SU-DHL-6 (cell line): ENCODE results near the gene PPP2R2B.

Experiments used
- EZH2phosphoT487 ChIP-seq: fragments of 200-600 bp; sonication (generic), shearing (Covaris generic); conservative IDR thresholded peaks from 2 replicates; pipeline ENCODE4 v1.6.1; 2018; ENCODE audit warnings: mild to moderate bottlenecking, antibody characterized with exemption, low read length, moderate library complexity, mixed read lengths
- TF ChIP-seq, protein P1 (sequence below): fragments of 200-600 bp; sonication (generic); IDR thresholded peaks from one replicate; pipeline ENCODE4 v1.5.1; 2017; ENCODE audit warnings: antibody characterized with exemption, mild to moderate bottlenecking, low read length, moderate library complexity; ENCODE audit not compliant: insufficient read depth, poor library complexity, severe bottlenecking

DNA sequence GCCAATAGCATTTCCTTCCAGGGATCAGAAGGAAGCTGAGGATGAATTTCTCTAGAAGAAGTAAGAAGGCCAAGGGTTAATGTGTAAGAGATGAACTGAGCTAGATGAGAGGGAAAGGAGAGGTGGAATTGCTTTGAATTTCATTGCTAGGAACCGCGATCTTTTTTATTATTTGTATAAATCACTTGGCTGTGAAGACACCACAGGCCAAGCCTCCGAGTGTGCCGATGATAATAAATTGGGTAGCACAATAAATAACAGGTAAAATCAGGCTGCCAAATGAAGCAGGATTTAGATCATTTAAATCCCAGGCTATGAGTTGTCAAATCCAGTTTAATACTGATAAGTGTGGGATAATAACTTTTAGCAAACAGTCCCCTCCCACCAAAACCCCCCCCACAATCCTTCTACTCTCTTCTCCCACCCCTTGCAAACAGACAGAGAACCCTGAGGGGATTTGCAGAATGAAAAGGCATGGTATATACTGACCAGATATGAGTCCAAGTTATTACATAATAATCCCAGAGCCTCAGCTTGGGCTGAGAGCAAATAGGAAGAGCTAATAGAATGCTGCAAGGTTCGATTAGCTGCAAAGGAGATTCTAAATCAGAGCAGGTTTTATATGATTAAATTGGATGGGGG lies 143.5 kb downstream of the PPP2R2B start:
- TF ChIP-seq, protein P1, sequence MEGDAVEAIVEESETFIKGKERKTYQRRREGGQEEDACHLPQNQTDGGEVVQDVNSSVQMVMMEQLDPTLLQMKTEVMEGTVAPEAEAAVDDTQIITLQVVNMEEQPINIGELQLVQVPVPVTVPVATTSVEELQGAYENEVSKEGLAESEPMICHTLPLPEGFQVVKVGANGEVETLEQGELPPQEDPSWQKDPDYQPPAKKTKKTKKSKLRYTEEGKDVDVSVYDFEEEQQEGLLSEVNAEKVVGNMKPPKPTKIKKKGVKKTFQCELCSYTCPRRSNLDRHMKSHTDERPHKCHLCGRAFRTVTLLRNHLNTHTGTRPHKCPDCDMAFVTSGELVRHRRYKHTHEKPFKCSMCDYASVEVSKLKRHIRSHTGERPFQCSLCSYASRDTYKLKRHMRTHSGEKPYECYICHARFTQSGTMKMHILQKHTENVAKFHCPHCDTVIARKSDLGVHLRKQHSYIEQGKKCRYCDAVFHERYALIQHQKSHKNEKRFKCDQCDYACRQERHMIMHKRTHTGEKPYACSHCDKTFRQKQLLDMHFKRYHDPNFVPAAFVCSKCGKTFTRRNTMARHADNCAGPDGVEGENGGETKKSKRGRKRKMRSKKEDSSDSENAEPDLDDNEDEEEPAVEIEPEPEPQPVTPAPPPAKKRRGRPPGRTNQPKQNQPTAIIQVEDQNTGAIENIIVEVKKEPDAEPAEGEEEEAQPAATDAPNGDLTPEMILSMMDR = no peak
- TF ChIP-seq EZH2phosphoT487 = no peak
